Measurements from ENCODE around the gene UNC93A.

- no peak for TF ChIP-seq CTCF (IDR thresholded peaks at IDR 0.05)
- TF ChIP-seq POLR2A (IDR thresholded peaks at IDR 0.05) = no peak
Measured at GRCh38 chr6:167328086-167328485, 37.0 kb downstream of the UNC93A start.

Data from upper lobe of left lung (tissue), 4 donors.